NCI-H1105 (cell line): ENCODE measurements around the gene DIP2A.
"Not testable (repeated sequence)": the region's sequence is repeated elsewhere in the genome, so short reads cannot be mapped to it uniquely, and the experiment has no call there.

Source experiments
- DNase-seq: peaks from one replicate; lab custom pipeline; 2025; lab: John Stamatoyannopoulos, UW

The DIP2A gene

DNA sequence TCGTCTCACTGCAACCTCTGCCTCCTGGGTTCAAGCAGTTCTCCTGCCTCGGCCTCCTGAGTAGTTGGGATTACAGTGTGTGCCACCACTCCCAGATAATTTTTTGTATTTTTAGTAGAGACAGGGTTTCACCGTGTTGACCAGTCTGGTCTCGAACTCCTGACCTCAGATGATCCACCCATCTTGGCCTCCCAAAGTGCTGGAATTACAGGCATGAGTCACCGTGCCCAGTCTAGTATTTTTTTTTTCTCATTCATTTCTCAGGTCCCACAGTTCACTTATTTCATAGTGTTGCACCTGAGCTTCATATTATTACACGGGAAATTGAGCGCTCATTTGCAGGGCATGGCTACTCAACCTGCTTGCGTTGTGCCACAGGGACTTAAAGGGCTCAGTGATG is 68.7 kb downstream of the DIP2A start:
- not testable (repeated sequence) for DNase-seq

DNA sequence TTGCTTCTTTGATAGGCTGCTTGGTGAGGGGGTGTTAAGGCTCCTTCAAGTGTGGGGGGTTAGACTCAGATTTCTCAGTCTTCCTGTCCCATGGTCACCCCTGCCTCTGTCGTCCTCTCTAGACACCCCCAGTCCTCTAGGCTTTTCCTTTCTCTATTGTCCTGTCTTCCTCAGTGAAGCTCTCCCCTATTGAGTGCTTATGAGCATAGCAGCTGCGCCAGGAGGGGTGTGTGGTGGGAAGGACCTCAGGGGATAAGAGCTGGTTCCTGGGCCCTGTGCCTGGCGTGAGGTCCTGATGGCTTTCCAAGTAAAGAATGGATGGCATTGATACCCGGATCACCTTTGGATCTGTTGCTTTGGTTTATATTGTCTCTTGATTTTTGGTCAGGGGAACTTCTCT is 69.1 kb downstream of the DIP2A start:
- DNase-seq, result no peak

DNA sequence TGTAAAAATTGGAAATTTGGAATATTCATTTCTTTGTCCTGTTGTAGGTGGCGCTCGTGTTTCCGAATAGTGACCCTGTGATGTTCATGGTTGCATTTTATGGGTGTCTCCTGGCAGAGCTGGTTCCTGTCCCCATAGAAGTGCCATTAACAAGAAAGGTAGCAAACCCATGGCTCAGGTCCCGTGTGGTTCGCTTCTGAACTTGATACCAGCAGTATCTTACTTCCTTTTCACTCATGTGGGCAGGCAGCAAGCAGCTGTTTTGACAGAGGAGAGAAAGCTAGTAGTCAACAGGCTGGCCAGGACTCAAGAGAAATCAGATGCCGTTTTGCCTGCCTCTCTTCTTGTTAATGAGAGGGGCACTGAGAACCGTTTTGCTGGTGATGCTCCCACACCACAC is 73.4 kb downstream of the DIP2A start:
- no peak for DNase-seq

DNA sequence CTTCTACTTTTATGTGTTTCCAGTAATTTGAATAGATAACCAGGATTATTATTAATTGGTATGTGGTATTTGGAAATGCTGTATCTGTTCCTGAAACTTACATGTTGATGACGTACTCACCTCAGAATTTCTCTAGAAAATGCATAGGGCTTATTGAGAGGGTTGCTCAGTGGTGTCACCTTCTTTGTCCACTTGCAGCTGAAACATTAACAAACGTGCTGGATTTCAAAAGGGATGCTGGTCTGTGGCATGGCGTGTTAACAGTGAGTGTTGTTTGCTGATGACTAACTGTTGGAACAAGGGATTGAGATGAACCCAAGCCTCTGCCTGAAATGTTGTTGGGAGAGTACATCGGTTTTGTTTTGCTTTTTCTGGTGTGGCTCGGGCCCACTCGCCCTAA is 78.3 kb downstream of the DIP2A start:
- no peak for DNase-seq

DNA sequence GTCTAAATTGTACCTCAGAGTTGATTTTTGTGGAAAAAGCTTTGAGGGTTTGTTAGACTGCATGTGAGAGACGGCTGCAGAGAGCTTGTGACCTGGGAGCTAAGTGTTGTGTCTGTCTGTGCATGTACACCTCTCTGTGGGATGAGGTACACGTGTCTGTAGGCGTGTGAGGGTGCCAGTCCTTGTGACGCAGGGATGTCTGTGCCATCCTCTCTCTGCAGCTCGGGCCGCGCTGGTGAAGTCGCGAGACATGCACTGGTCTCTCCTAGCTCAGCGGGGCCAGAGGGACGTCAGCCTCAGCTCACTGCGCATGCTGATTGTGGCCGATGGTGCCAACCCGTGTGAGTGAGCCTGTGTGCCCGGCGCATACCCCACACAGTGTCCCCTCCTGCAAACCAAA is 79.6 kb downstream of the DIP2A start:
- DNase-seq, result no peak

DNA sequence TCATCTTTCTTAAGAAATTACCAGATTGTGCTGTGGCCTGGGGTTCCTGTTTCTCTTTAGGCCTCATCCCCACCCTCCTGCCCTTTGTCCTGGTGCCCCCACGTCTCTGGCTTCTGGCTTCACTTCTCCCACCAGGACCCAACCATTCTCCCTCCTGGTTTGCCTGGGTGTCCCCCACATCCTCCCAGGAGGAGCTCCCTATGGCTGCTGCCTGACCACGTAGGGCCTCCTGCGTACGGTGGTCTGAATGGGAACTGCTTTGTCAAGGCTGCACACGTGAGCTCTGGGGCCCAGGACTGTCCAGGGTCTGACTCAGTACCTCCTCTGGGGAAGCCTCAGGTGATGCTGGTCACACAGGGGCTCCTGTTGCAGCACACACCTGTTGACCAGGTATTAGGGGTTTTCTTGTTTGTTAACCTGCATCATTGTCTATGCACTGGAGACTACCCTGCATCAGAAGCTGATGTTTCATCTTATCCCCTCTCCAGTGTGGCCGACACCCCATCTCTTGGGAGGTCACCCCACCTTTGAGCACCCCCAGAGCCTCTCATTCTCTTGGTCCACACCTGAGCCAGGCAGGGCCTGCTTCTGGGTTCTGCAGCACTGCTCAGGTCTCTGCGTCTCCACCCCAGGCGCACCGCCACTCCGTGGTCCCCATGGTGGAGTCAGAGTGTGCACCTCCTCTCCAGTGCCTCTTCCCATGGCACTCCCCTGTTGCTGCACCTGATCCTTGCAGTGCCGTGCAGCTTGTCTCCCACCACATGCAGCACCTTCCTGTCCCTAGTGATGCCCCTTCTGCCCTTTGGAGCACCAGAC is 80.4 kb downstream of the DIP2A start:
- no peak for DNase-seq

DNA sequence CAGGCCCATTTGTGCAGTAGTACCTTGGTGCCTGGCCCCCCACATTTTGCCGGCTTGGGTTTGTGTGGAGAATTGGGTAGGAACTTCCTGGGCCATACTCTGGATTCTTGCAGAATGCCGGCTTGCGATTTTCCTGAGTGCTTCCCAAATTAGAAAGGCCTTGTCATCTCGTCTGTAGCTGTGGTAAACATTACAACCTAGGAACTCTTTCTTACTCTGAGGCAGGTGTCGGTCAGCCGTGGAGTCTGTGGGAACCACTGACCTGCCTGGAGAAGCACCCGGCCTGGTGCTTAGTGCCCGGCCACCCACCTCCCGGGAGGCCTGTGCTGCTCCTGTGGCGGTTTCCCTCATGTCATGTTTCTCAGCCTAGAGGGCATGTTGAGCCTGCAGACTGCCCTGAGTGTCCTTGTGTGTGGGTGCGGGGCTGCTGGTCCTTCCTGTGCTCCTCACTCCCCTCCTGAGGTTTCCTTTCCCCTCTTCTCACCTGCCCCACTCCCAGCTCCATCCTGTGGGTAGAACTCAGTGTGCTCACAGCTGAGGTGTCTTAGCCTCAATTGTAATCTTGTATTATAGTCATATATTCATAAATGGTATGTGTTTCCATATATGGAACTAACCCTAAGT is 81.5 kb downstream of the DIP2A start:
- DNase-seq, result no peak

DNA sequence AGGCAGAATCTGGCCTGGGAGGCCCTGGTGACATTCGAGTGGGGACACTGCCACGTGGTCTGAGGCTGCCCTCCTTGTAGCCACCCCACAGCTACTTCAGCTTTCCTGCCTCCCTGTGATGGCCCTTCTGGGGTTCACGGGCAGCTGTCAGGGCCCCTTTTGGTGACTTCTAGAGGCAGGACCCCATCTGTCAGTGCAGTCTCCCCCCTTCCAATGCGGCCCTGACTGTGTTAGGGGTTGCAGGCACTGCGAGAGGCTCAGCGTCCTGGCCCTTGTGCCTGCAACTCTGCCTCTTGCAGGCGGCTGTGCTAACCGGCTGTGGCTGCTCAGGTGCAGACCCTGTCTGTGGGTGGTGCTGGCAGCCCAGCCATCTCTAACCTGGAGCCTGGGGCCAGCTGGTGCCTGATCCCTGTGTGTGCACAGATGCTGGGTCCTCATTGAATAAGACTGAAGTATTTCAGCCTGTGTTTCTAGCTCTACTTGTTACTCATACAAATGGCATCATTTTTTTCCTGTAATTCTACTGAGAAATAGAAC is 84.0 kb downstream of the DIP2A start:
- DNase-seq, result no peak

DNA sequence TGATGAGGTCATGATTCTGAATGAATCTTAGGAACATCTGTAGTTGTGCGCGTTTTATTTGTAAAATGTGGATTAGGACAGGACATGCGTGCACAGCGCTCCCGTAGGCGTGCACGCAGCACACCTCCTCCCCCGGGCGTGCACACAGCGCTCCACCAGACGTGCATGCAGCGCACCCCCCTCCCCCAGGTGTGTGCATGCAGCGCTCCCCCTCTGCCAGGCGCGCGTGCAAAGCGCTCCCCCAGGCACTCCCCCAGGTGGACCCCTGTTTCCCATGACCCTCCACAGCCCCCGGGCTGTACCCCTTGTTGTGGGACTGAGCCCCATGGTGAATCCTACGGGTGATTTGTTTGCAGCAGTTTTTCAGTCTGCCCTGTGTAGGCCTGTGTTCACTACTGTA is 84.6 kb downstream of the DIP2A start:
- DNase-seq, result no peak

DNA sequence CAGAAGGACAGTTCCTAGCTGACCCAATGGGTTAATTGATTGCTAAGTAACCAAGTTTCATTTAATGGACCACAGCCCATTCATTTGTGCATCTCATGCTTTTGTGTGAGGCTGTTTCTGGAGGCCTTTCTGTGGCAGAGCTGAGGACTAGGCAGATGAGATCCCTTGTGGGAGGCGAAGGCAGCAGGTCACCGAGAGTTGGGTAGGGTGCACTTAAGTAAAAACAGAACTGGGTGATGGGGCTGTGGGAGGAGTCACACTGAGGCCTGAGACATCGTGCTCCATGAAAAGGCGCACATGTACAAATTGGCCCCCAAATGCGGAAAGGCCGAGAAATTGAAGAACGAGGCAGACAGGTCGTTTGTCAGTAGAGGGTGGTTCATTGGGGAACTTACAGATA is 85.3 kb downstream of the DIP2A start:
- no peak for DNase-seq

DNA sequence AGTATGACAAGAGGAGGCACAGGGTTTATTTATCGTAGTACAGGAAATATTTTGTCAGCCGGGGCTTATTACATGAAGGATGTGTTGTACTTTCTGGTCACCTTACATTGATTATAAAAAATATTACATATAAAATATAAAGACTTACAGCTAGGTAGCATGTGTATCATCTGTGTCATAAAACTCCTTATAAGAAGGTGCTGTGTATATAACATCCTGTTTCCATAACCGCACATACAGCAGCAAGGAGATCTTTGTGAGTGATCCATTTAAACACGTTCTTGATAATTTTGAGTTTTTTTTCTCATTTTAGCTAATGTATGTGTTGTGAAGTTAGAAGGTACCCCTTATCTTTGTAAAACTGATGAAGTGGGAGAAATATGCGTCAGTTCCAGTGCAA is 86.1 kb downstream of the DIP2A start:
- DNase-seq, result no peak

DNA sequence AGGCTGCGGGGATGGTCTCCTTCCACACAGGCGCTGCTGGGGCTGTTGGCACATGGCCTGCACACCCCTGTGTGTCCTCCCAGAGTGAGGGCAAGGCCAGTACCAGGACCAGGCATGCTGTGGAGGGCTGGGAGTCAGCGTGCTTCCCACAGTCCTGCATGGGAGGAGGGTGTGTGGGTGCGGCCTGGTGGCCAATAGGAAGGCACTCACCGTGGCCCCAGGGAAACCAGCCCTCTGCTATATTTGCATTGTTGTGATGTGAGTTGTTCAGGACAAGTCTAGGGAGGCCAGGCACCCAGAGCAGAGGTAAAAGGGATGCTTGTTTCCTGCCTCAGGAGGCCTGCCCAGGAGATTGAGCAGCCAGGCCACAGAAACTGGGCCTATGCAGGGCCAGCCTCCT is 86.7 kb downstream of the DIP2A start:
- no peak for DNase-seq

DNA sequence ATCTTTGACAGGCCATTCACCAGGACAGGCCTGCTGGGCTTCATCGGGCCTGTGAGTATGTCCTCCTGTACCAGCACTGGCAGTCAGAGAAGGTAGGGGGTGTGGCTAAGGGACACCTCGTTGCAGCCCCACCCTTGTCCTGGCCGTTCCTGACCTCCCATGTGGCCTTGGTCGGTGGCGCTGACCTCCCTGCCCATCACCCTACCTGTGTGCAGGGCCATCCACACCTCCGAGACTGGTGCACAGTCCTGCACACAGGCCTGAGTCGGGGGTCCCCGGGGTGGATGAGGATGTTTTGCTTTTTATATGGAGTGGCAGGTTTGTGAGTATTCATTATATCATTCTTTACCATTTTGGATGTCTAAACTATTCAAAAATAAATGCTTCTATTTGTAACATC is 87.2 kb downstream of the DIP2A start:
- DNase-seq, result no peak

DNA sequence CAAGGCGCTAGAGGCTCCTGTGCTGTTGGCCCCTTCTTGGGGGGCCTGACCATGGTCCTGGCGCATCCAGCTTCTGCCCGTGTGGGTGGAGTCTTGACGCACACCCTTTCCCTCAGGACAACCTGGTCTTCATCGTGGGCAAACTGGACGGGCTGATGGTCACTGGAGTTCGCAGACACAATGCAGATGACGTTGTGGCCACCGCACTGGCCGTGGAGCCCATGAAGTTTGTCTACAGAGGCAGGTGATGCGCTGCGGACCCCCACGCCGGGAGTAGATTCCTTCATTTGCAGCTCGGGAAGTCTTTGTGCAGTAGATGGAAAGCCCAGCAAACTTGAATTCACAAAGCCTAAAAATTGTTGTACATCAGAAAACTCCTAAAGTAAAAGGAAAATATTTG is 88.1 kb downstream of the DIP2A start:
- no peak for DNase-seq

DNA sequence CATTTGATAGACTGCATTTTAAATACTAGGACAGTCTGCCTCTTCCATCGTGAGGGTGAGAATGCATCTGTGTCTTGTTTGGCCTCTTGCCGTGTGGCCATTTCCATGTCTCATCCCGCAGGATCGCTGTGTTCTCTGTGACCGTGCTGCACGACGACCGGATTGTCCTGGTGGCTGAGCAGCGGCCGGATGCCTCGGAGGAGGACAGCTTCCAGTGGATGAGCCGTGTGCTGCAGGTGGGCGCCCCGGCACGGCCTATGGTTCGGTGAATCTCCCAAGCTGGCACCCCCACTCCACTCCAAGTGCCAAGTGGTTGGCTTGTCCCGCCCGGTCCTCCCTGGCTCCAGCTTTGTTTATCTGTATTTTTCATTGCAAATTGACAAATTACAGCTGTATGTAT is 91.0 kb downstream of the DIP2A start:
- DNase-seq, result no peak

DNA sequence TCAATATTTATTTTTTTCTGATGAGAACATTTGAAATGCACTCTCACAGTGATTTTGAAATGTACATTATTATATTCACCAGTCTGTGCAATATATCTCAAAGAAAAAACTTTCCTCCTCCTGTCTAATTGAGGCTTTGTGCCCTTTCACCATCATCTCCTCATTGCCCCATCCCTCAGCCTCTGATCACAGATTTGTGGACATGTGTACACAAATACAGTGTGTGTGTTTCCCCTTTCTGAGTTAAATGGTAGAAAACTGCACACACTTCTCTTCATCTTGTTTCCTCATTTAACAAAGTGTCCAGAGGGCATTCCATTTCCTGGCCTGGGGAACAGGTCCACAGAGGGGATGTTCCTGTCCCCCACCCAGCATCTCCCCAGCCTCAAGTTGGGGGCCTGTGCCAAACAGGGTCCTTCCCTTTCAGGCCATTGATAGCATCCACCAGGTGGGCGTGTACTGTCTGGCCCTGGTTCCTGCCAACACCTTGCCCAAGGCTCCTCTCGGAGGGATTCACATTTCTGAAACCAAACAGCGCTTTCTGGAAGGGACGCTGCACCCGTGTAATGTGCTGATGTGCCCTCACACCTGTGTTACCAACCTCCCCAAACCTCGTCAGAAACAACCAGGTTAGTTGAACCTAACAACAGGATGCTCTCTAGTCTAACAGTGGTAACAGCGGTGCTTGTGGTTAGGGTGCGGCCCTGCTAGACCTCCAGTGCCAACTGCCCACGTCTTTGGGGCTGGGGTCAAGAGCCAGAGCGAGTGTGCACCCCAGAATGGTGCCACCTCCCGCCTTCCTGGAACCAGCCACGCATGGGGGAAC is 91.6 kb downstream of the DIP2A start:
- no peak for DNase-seq

DNA sequence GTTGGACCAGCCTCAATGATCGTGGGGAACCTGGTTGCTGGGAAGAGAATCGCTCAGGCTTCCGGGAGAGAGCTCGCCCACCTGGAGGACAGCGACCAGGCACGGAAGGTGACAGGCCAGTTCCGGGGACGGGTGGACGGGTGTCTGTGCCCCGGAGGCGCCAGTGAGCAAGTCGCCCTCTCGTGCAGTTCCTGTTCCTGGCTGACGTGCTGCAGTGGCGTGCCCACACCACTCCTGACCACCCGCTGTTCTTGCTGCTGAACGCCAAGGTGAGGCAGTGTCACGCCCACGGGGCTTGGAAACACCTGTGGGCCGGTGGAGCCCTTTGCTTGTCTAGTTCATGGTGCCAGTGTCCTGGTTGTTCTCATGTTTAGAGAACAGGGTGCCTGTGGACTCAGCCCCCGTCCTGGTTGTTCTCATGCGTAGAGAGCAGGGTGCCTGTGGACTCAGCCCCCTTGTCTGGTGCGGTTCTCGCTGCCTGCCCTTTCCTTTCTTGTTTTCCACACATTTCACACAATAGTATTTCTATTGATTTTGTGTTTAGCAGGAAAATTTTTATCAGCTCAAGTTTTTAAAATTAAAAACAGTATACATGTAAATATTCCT is 93.0 kb downstream of the DIP2A start:
- no peak for DNase-seq

DNA sequence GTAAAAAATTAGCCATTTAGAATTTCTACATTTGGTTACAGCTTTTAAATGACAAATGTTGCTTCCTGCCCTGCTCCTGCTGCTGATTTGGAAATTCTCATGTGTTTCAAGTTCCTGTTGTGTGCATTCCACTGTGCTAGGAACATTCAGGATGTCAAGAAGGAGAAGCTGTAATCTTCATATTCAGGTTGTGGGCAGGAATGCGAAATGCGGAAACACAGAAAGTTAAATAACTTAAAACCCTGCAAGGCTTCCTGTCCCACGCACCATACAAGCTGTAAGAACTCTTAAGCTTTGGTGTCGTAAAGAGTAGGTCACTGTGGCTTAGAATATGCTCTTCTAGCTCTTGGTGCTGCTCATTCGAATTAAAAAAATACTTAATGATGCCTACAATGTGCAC is 93.6 kb downstream of the DIP2A start:
- DNase-seq, result no peak

DNA sequence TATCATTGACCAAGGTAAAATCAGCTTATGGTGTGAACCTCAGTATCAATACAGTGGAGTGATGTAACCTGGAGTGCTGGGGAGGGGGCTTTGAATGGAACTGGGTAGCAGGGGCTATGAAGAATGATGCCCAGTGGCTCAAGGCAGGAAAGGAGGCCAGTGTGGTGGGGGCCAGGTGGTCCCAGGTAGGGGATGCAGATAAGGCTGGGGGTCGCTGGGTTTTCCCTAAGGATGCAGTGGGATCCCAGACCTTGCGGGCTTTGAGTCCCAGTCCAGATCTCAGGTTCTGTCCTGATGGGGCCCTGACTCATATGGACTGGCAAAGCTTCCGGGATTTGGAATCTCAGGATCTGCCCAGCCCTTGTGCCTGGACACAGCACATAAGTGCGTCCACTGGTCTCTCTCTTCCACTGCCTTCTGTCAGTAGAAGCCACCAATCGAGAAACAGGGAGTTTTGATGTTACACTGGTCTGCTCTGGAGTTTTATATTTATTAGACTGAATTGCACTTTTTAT is 94.2 kb downstream of the DIP2A start:
- DNase-seq, result no peak

DNA sequence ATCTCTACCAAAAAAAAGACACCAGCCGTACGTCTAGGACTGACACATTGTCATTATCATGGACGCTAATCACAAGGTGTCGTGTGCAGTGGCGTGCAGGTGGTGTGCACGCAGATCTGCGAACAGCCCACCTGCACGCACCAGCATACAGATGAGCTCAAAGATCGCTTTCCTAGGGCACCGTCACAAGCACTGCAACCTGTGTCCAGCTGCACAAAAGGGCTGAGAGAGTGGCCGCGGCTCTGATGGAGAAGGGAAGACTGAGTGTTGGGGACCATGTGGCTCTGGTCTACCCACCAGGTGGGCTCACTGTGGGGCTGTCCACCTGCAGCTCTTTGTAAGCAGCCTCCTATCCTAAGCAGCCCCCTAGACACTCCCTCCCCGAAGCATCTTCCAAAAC is 95.3 kb downstream of the DIP2A start:
- no peak for DNase-seq

DNA sequence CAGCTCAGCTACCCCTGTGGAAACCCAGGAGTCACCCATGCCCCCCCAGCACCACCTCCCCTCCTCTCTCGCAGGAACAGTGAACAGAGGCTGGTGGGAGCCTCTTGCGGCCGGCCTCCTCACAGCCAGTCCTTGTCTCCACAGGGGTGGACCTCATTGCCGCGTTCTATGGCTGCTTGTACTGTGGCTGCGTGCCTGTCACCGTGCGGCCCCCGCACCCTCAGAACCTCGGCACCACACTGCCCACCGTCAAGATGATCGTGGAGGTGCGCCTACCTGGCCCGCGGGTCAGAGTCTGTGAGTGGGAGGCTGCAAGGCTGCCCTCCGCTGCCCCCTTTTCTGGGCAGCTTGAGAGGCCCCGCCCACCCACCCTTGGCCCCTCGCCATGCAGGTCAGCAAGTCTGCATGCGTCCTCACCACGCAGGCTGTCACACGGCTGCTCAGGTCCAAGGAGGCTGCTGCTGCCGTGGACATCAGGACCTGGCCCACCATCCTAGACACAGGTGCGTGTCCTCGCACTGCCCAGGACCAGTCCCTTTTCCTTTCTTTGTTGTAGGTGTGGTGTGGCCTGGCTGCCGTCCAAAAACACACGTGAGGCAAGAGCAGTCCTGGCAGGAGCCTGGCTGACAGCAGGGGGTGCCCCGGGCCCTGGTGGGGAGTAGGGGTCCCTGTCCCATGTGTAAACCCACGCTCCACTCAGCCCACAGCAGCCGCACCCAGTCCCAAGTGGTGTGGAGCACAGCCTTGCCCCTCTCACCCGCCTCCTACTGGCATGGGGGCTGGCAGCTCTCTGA is 95.9 kb downstream of the DIP2A start:
- no peak for DNase-seq
